ENCODE results near the gene GP2.

The GP2 gene

GRCh38 chr16:20260215-20261009 is 66.9 kb downstream of the GP2 start:
- TF ChIP-seq, protein P1, sequence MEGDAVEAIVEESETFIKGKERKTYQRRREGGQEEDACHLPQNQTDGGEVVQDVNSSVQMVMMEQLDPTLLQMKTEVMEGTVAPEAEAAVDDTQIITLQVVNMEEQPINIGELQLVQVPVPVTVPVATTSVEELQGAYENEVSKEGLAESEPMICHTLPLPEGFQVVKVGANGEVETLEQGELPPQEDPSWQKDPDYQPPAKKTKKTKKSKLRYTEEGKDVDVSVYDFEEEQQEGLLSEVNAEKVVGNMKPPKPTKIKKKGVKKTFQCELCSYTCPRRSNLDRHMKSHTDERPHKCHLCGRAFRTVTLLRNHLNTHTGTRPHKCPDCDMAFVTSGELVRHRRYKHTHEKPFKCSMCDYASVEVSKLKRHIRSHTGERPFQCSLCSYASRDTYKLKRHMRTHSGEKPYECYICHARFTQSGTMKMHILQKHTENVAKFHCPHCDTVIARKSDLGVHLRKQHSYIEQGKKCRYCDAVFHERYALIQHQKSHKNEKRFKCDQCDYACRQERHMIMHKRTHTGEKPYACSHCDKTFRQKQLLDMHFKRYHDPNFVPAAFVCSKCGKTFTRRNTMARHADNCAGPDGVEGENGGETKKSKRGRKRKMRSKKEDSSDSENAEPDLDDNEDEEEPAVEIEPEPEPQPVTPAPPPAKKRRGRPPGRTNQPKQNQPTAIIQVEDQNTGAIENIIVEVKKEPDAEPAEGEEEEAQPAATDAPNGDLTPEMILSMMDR (conservative IDR thresholded peaks at IDR 0.05; ENCODE audit: low read depth, low read length): no peak
- no peak for DNase-seq (ENCODE audit: low read depth)
- no peak overlapping the region for H3K4me3 ChIP-seq (ENCODE audit: low read depth, low read length)
